ENCODE measurements around the gene DMRTC2. TPM values are rescaled to one million over a fixed set of nuclear protein-coding genes. Genes with fewer than 3 reads are reported as not detected.
A peak's percentile ranks its signal among the peaks of the same experiment; 100 is the strongest.

Gene DMRTC2
- total RNA-seq, 1 experiment from 2014 or later, result not detected

GRCh38 chr19:41879670-41880328, 35.0 kb downstream of the DMRTC2 start:
- in situ Hi-C loops (cut with HindIII; ENCODE audit: low pct_unique_long_range_greater_than_20kb, low sequenced_read_pairs), result no loop called here

DNA sequence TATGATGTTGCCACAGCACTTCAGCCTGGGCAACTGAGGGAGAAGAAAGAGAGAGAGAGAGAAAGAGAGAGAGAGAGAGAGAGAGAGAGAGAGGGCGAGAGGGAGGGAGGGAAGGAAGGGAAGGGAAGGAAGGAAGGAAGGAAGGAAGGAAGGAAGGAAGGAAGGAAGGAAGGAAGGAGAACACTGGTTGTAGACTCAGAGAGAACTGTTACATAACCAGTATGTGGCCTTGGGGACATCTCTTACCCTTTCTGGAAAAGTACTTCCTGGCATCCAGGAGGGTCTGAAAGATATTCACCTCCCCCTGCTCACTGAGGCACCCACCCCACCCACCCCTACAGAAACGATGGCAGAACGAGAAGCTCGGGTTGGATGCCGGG, 35.5 kb downstream of the DMRTC2 start:
- DNase-seq (ENCODE audit: low read depth, low spot score), result no peak
- in situ Hi-C loops (cut with HindIII; ENCODE audit: low pct_unique_long_range_greater_than_20kb, low sequenced_read_pairs), result no loop called here

More at GRCh38 chr19:41879670-41880328, 35.0 kb downstream of the DMRTC2 start:
- no peak for DNase-seq (ENCODE audit: low read depth, low spot score)

GRCh38 chr19:41882568-41883462, 38.0 kb downstream of the DMRTC2 start, which contains the start of gene ARHGEF1:
Gene ARHGEF1, plus strand, starts transcription at chr19:41883184. Its CDS starts 4,899 bp downstream, at chr19:41888083.
- DNase-seq (ENCODE audit: low read depth, low spot score), result no peak

GRCh38 chr19:41883463-41883820, 38.6 kb downstream of the DMRTC2 start:
- in situ Hi-C loops (cut with HindIII; ENCODE audit: low pct_unique_long_range_greater_than_20kb, low sequenced_read_pairs), result no loop called here
- DNase-seq (ENCODE audit: low read depth, low spot score), result no peak

More at GRCh38 chr19:41882568-41883462, 38.0 kb downstream of the DMRTC2 start, which contains the start of gene ARHGEF1:
- in situ Hi-C loops (cut with HindIII; ENCODE audit: low pct_unique_long_range_greater_than_20kb, low sequenced_read_pairs), result no loop called here

DNA sequence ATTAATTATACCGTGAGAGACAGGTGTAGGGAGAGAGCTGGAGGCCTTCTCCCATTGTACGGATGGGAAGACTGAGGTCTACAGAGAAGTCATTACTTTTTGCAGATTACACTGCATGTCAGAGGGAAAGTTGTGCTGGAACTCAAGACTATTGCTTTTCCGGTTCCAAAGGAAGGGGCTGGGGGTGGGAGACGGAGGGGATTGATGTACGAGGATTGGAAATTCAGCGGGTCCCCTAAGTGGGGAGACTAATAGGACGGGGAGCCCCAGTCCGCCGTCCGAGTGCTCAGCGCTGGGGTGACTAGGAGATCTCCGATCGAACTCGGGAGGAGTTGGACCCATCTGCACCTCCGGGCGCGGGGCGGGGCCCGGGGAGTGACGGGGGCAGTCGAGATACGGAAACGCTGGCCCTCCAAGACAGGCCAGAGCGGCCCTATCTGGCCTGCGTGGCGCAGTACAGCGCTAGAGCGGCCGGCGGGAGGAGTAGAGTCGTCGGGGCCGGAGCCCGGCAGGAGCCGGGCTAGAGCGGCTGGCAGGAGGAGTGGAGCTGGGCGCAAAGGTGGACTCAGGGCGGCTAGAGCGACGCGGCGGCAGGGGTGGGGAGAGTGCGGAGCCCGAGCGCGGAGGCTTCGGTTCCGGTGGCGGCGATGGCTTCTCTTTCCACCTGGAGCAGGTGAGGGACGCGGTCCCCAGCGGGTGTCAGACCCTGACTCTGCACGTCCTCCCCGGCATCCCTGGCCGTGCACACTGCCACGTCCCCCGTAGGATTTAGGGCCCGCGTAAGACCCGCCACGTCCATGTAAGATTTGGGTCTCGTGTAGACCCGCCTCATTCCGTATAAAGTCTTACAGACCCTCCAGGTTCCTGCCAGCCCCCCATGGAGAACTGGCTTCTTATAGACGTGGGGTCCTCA, 39.2 kb downstream of the DMRTC2 start:
- peak; percentile 95 for DNase-seq (ENCODE audit: low read depth, low spot score)
- in situ Hi-C loops (cut with HindIII; ENCODE audit: low pct_unique_long_range_greater_than_20kb, low sequenced_read_pairs), result no loop called here

DNA sequence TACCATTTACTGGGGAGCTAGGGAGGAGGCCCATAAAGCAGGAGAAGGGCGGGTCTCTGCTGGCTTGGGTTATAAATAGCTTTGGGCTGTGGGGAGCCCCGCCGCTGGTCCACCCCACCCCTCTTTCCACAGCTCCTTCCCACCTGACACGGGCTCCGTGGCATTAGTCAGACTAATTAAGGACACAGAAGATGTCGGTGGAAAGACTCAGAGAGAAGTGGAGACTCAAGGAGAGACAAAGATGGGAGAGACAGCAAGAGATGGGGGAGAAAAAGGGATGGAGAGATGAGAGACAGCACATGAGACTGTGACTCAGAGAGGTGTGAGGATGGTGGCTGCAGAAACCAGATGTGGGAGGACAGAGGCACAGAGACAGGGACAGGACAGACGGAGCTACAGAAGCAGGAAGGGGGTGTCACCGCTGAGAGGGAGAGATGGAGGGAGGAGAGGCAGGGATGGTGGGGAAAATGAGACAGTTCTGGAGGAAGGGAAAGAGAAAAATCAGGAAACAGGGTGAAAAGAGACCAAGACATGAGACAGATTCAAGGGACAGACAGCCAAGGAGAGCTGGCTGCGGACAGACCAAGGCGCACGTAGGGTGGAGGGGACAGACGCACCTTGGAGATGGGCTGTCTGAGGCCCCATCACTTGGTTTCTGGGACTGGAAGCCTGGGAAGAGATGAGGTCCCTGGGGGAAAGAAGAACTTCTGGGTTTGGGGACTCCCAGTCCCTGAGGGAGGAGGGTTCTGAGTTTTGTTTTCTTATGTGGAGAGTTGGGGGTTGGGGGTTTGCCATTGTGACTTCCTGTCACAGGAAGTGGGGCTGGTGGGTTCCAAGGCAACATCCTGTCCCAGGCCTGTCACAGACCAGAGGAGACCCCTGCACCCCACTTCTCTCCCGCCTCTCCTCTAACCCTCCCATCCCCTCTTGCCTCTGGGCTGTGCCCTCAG, 42.2 kb downstream of the DMRTC2 start:
- in situ Hi-C loops (cut with HindIII; ENCODE audit: low pct_unique_long_range_greater_than_20kb, low sequenced_read_pairs), result no loop called here
- DNase-seq (ENCODE audit: low read depth, low spot score), result no peak

DNA sequence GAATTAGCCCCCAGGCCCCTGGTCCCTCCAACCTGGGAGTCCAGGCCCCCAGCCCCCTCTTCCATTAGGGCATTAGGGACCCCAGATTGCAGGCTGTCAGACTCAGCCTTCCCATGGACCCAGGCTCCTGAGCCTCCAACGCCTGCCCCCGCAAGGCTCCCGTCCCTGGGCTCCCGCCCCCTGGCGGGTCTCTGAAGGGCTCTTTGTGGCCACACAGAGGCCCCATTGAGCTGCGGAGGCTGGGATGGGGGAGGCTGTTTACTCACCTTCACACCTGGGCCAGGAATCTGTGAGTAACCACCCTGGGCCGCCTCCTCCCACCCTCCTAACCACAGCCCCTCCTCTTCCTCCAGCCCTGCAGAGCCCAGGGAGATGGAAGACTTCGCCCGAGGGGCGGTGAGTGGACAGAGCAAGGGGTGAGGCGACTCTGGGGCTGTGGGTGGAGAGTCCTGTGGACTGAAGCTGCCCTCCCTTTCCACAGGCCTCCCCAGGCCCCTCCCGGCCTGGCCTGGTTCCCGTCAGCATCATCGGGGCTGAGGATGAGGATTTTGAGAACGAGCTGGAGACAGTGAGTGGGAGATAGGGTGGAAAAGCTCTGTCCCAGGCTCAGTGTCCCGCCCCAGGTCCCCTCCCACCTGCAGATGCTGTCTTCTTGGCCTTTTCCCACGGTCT, 43.0 kb downstream of the DMRTC2 start:
- in situ Hi-C loops (cut with HindIII; ENCODE audit: low pct_unique_long_range_greater_than_20kb, low sequenced_read_pairs), result no loop called here
- DNase-seq (ENCODE audit: low read depth, low spot score), result no peak

DNA sequence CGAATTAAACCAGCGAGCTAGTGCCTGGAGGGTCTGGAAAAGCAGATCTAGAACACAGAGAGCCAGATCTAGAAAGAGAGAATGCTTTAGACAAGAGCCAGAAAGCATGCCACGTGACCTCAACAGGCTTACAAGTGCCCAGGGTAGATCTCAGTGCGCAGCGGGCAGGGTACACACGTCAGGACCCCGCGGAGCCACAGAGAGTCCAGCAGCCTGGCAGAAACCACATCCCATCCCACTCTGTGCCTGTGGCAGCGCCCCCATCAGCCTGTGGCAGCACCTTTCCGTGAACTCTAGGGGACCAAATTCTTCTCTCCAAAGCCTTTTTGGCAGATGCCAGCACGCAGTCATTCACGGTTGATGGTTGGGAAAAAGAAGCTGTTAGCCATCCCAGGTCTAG, 44.1 kb downstream of the DMRTC2 start:
- DNase-seq (ENCODE audit: low read depth, low spot score), result no peak
- in situ Hi-C loops (cut with HindIII; ENCODE audit: low pct_unique_long_range_greater_than_20kb, low sequenced_read_pairs), result no loop called here

- in situ Hi-C loops (cut with HindIII; ENCODE audit: low pct_unique_long_range_greater_than_20kb, low sequenced_read_pairs), result no loop called here
- no peak for DNase-seq (ENCODE audit: low read depth, low spot score)
These were observed 45.1 kb downstream of the DMRTC2 start for GRCh38 chr19:41889896-41890295.

DNA sequence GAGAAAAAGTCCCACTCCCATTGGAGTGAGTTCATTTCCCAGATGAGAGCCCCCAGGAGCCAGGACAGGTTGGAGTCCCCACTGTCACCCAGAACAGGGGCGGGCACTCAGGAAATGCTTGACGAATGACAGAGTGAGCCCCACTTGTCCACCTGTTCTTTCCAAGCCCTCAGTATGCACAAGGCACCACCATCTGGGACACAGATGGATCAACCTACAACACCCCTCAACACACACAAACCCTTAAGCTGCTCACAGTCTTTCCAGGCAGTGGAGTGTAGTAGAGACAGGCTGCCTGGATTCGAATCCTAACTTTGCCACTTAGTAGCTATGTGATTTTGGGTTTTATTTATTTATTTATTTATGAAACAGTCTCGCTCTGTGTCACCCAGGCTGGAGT, 46.1 kb downstream of the DMRTC2 start:
- in situ Hi-C loops (cut with HindIII; ENCODE audit: low pct_unique_long_range_greater_than_20kb, low sequenced_read_pairs), result no loop called here
- DNase-seq (ENCODE audit: low read depth, low spot score), result no peak

- in situ Hi-C loops (cut with HindIII; ENCODE audit: low pct_unique_long_range_greater_than_20kb, low sequenced_read_pairs), result no loop called here
- DNase-seq (ENCODE audit: low read depth, low spot score), result no peak
These were observed 47.5 kb downstream of the DMRTC2 start for GRCh38 chr19:41892173-41892902.

DNA sequence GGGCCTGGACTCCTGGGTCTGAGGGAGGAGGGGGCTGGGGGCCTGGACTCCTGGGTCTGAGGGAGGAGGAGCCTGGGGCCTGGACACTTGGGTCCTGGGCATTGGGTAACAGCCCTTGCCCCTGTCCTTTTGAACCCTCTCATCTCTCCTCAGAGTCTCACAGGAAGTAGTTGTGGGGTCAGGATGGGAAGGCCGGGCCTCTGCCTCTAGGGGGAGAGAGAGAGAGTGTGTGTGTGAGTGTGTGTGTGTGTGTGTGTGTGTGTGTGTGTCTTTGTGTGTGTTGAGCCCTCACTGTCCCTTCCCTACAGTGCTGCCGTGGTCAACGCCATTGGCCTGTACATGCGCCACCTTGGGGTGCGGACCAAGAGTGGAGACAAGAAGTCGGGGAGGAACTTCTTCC, 49.1 kb downstream of the DMRTC2 start:
- DNase-seq (ENCODE audit: low read depth, low spot score), result peak; percentile 38
- in situ Hi-C loops (cut with HindIII; ENCODE audit: low pct_unique_long_range_greater_than_20kb, low sequenced_read_pairs), result no loop called here

GRCh38 chr19:41894350-41894749, 49.5 kb downstream of the DMRTC2 start:
- DNase-seq (ENCODE audit: low read depth, low spot score), result no peak
- in situ Hi-C loops (cut with HindIII; ENCODE audit: low pct_unique_long_range_greater_than_20kb, low sequenced_read_pairs), result no loop called here

DNA sequence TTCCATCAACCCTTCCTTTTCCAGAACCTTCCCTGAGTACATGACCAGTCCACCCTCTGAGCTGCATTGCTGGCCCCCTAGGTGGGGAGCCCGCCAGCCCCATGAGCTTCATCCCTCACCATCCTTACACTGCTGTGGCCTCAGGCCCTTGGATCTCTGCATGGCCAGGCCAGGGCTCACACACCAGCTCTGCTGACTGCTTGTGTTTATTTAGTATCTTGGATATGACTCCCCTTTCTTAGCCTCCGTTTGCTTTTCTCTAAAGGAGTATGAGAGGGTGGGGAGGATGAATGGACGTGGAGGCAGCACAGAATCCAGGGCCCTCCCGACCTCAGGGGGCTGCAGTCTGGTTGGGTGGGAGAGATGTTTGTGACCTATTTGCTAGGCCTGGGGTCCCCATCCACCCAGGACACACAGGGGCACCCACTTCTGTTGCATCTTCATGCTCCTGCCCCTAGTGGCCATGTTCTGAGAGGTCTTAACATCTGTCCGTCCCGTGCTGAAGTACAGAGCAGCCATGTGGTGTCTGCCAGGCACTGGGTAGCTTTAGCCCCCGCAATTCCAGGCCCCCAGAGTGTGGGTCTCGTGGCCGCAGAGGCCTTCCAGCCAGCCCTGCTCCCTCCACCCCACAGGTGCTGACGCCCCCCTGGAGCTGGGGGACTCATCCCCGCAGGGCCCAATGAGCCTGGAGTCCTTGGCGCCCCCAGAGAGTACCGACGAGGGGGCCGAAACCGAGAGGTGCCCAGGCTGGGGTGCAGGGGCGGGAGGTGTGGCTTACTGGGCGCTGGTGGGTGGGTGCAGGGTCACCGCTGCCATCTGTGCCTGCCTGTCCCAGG, 51.1 kb downstream of the DMRTC2 start:
- DNase-seq (ENCODE audit: low read depth, low spot score), result no peak
- in situ Hi-C loops (cut with HindIII; ENCODE audit: low pct_unique_long_range_greater_than_20kb, low sequenced_read_pairs), result no loop called here

DNA sequence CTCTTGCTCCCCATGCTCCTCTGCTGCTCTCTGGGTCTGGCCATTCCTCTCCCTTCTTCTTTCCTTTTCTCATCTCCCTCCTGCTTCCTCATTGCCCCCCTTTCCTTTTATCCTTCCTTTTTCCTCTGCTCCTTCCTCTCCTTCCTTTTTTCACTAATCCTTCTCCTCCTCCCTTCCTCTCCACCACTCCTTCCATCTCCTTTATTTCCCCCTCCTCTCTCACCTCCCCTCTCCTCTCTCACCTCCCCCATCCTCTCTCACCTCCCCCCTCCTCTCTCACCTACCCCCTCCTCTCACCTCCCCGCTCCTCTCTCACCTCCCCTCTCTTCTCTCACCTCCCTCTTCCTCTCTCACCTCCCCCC, 51.7 kb downstream of the DMRTC2 start:
- in situ Hi-C loops (cut with HindIII; ENCODE audit: low pct_unique_long_range_greater_than_20kb, low sequenced_read_pairs), result no loop called here

More for the DNA sequence above, 51.7 kb downstream of the DMRTC2 start:
- no peak for DNase-seq (ENCODE audit: low read depth, low spot score)

Data from SK-MEL-5 (cell line).